ENCODE data around the gene NMRK2. TPM values are rescaled to one million over a fixed set of nuclear protein-coding genes. Genes with fewer than 3 reads are reported as not detected.
"Not testable (repeated sequence)": the region's sequence is repeated elsewhere in the genome, so short reads cannot be mapped to it uniquely, and the experiment has no call there.

NMRK2 gene
- polyA plus RNA-seq, 1 of the 3 experiments (the other 2 are of a cell fraction): not detected

- peaks cover 32% of the 10 kb centered on the region for H4K20me1 ChIP-seq (ENCODE audit: insufficient read depth)
Measured at GRCh38 chr19:3954107-3954506, 21.2 kb downstream of the NMRK2 start.

GRCh38 chr19:3955276-3955675 is 22.4 kb downstream of the NMRK2 start:
- H4K20me1 ChIP-seq (ENCODE audit: insufficient read depth): peaks cover 38% of the 10 kb centered on the region
- not testable (repeated sequence) for H3K27me3 ChIP-seq (ENCODE audit: insufficient read depth); H3K4me1 ChIP-seq (ENCODE audit: control insufficient read depth in 1 of 2, insufficient read depth in 2 of 2, low read depth in 1 of 2, low read length in 1 of 2); H3K27ac ChIP-seq (ENCODE audit: low read depth in 2 of 2, low read length in 1 of 2); H3K4me2 ChIP-seq; H3K9ac ChIP-seq; H3K9me2 ChIP-seq; DNase-seq; H3K79me2 ChIP-seq (ENCODE audit: insufficient read depth); H3K9me3 ChIP-seq; H3F3A ChIP-seq (replicated peaks; ENCODE audit: insufficient read depth); H2AFZ ChIP-seq (ENCODE audit: low read depth); H3K4me3 ChIP-seq (ENCODE audit: low read depth in 2 of 2, low read length in 1 of 2)
- 92% methylated on average over 13 of the region's 13 CpGs for WGBS (ENCODE audit: low lambda C conversion rate)
- peaks cover 11 to 23% of the 10 kb centered on the region in 2 experiments for H3K36me3 ChIP-seq (replicated peaks in 1 of 2; ENCODE audit: control insufficient read depth in 1 of 2, insufficient read depth in 2 of 2, low read length in 1 of 2)
- ChIA-PET CTCF (interaction anchor here (0.7 to 1.0 kb wide), 2 partner anchors 123 to 204 kb away, joined by 3 read pairs; no protein-coding TSS in a partner anchor), POLR2A (interaction anchor here (0.7 to 2.2 kb wide), 2 partner anchors 13 to 16 kb away, joined by 3 to 5 read pairs; partner anchors contain the start of gene DAPK3)

More at GRCh38 chr19:3954107-3954506, 21.2 kb downstream of the NMRK2 start:
- H3K4me2 ChIP-seq: no peak overlapping the region
- H3K27ac ChIP-seq (ENCODE audit: low read depth in 2 of 2, low read length in 1 of 2): no peak overlapping the region
- H3K9ac ChIP-seq: no peak overlapping the region
- no peak for TF ChIP-seq RCOR1 (IDR thresholded peaks at IDR 0.05; ENCODE audit: low read length)
- TF ChIP-seq POLR2AphosphoS5 (IDR thresholded peaks at IDR 0.05; ENCODE audit: low read depth, low read length): no peak
- TF ChIP-seq FOXM1 (IDR thresholded peaks at IDR 0.05; ENCODE audit: low read depth): no peak
- H3K9me2 ChIP-seq: no peaks in the 10 kb centered on the region
- H2AFZ ChIP-seq (ENCODE audit: low read depth): no peak overlapping the region
- peaks cover 8 to 11% of the 10 kb centered on the region in 2 experiments for H3K36me3 ChIP-seq (replicated peaks in 1 of 2; ENCODE audit: control insufficient read depth in 1 of 2, insufficient read depth in 2 of 2, low read length in 1 of 2)
- H3K4me1 ChIP-seq (ENCODE audit: control insufficient read depth in 1 of 2, insufficient read depth in 2 of 2, low read depth in 1 of 2, low read length in 1 of 2): no peaks in the 10 kb centered on the region; a peak in 1 of 4 replicates
- peaks cover 5% of the 10 kb centered on the region; the same call in 1 of the 2 replicates for H3K79me2 ChIP-seq (ENCODE audit: insufficient read depth)
- peaks cover 6% of the 10 kb centered on the region for H3F3A ChIP-seq (replicated peaks; ENCODE audit: insufficient read depth)
- DNase-seq: no peak
- CTCF ChIA-PET: interaction anchor here (1.0 kb wide), 2 partner anchors 34 to 203 kb away, joined by 3 read pairs; no protein-coding TSS in a partner anchor
- H3K4me3 ChIP-seq (ENCODE audit: low read depth in 2 of 2, low read length in 1 of 2): no peak overlapping the region
- 88% methylated on average over 5 of the region's 12 CpGs for WGBS (ENCODE audit: low lambda C conversion rate)
- POLR2A ChIA-PET: no interaction called here
- H3K27me3 ChIP-seq (ENCODE audit: insufficient read depth): no peaks in the 10 kb centered on the region
- H3K9me3 ChIP-seq: no peaks in the 10 kb centered on the region

- no peaks in the 10 kb centered on the region for H3K9me3 ChIP-seq
- no peaks in the 10 kb centered on the region; a peak in 1 of 4 replicates for H3K4me1 ChIP-seq (ENCODE audit: control insufficient read depth in 1 of 2, insufficient read depth in 2 of 2, low read depth in 1 of 2, low read length in 1 of 2)
- H3K79me2 ChIP-seq (ENCODE audit: insufficient read depth): peaks cover 8% of the 10 kb centered on the region; the same call in 1 of the 2 replicates
- H3K9ac ChIP-seq: no peak overlapping the region
- ChIA-PET CTCF (interaction anchor here (0.7 kb wide), 1 partner anchor 123 kb away, joined by 3 read pairs; no protein-coding TSS in a partner anchor), POLR2A (interaction anchor here (0.7 to 2.2 kb wide), 2 partner anchors 12 to 15 kb away, joined by 3 to 5 read pairs; partner anchors contain the start of gene DAPK3)
- 89% methylated on average over 5 of the region's 10 CpGs for WGBS (ENCODE audit: low lambda C conversion rate)
- no peak overlapping the region for H3K4me3 ChIP-seq (ENCODE audit: low read depth in 2 of 2, low read length in 1 of 2)
- no peak for TF ChIP-seq EZH2phosphoT487 (IDR thresholded peaks at IDR 0.05; ENCODE audit: borderline replicate concordance, low read depth)
- no peak for TF ChIP-seq TCF12 (IDR thresholded peaks at IDR 0.05)
- no peak for TF ChIP-seq MXI1 (IDR thresholded peaks at IDR 0.05; ENCODE audit: low read depth, low read length)
- TF ChIP-seq REST (IDR thresholded peaks at IDR 0.05; ENCODE audit: low read depth, low read length): no peak
- no peak for TF ChIP-seq PBX3 (IDR thresholded peaks at IDR 0.05)
- no peak overlapping the region for H3K27ac ChIP-seq (ENCODE audit: low read depth in 2 of 2, low read length in 1 of 2)
- H3K4me2 ChIP-seq: no peak overlapping the region
- H3K9me2 ChIP-seq: no peaks in the 10 kb centered on the region
- H2AFZ ChIP-seq (ENCODE audit: low read depth): no peak overlapping the region
- H3F3A ChIP-seq (replicated peaks; ENCODE audit: insufficient read depth): peaks cover 6% of the 10 kb centered on the region
- H3K36me3 ChIP-seq (replicated peaks in 1 of 2; ENCODE audit: control insufficient read depth in 1 of 2, insufficient read depth in 2 of 2, low read length in 1 of 2): peaks cover 14 to 26% of the 10 kb centered on the region in 2 experiments
- no peak for DNase-seq
- no peaks in the 10 kb centered on the region for H3K27me3 ChIP-seq (ENCODE audit: insufficient read depth)
- H4K20me1 ChIP-seq (ENCODE audit: insufficient read depth): peaks cover 39% of the 10 kb centered on the region
Measured at GRCh38 chr19:3955688-3956087, 22.8 kb downstream of the NMRK2 start.

All from SK-N-SH (cell line).